ENCODE data around the gene ENSA. TPM values are rescaled to one million over a fixed set of nuclear protein-coding genes. Genes with fewer than 3 reads are reported as not detected.
"Not testable (repeated sequence)": the region's sequence is repeated elsewhere in the genome, so short reads cannot be mapped to it uniquely, and the experiment has no call there.

Gene ENSA
- 100 to 1,000 TPM; 178 to 203 TPM for total RNA-seq

GRCh38 chr1:150629115-150629928 is at the start of gene ENSA:
TSS of gene ENSA (minus strand) at chr1:150629612. CDS start at chr1:150629470, 142 bp downstream.
- ATAC-seq (replicated peaks in 1 of 2) (peak; percentile 89 to 91), DNase-seq (peak; percentile 94 to 97)
- Mint-ChIP-seq H3K4me3 (no peak within 1 kb of the TSS), H3K27me3 (ENCODE audit: low read depth) (no peaks in the 10 kb centered on the region), H3K9me3 (no peaks in the 10 kb centered on the region), H3K36me3 (ENCODE audit: insufficient read depth in 2 of 2) (peaks cover 15 to 22% of the 10 kb centered on the region in 2 donors), H3K27ac (no peak within 1 kb of the TSS), H3K4me1 (ENCODE audit: low read depth) (peaks cover 40% of the 10 kb centered on the region)

GRCh38 chr1:150678988-150679387 is 49.6 kb upstream of the ENSA start:
- Mint-ChIP-seq H3K9me3 (no peaks in the 10 kb centered on the region), H3K27ac (no peak overlapping the region), H3K27me3 (ENCODE audit: low read depth) (no peaks in the 10 kb centered on the region), H3K4me1 (ENCODE audit: low read depth) (peaks cover 10% of the 10 kb centered on the region), H3K4me3 (no peak overlapping the region), H3K36me3 (ENCODE audit: insufficient read depth in 2 of 2) (peaks cover 0 to 2% of the 10 kb centered on the region in 2 donors)
- no peak for DNase-seq
- ATAC-seq (replicated peaks in 1 of 2): no peak

GRCh38 chr1:150674881-150675280 is 45.5 kb upstream of the ENSA start:
- H3K4me1 Mint-ChIP-seq (ENCODE audit: low read depth): peaks cover 7% of the 10 kb centered on the region
- H3K27me3 Mint-ChIP-seq (ENCODE audit: low read depth): no peaks in the 10 kb centered on the region
- H3K9me3 Mint-ChIP-seq: no peaks in the 10 kb centered on the region
- no peak overlapping the region for H3K4me3 Mint-ChIP-seq
- ATAC-seq (replicated peaks in 1 of 2): no peak
- H3K36me3 Mint-ChIP-seq (ENCODE audit: insufficient read depth in 2 of 2): peaks cover 0 to 6% of the 10 kb centered on the region in 2 donors
- H3K27ac Mint-ChIP-seq: no peak overlapping the region
- DNase-seq: no peak

- Mint-ChIP-seq H3K27ac (no peak overlapping the region), H3K9me3 (no peaks in the 10 kb centered on the region), H3K4me3 (no peak overlapping the region), H3K4me1 (ENCODE audit: low read depth) (peaks cover 4% of the 10 kb centered on the region), H3K27me3 (ENCODE audit: low read depth) (no peaks in the 10 kb centered on the region), H3K36me3 (ENCODE audit: insufficient read depth in 2 of 2) (peaks cover 5 to 9% of the 10 kb centered on the region in 2 donors)
- no peak for ATAC-seq (replicated peaks in 1 of 2)
- no peak for DNase-seq
Measured at GRCh38 chr1:150663321-150663720, 33.9 kb upstream of the ENSA start.

GRCh38 chr1:150662811-150663210 is 33.4 kb upstream of the ENSA start:
- ATAC-seq (replicated peaks in 1 of 2) (no peak), DNase-seq (no peak)
- Mint-ChIP-seq H3K27ac (peak overlapping the region; percentile 20), H3K9me3 (no peaks in the 10 kb centered on the region), H3K4me1 (ENCODE audit: low read depth) (peaks cover 4% of the 10 kb centered on the region), H3K27me3 (ENCODE audit: low read depth) (no peaks in the 10 kb centered on the region), H3K4me3 (no peak overlapping the region), H3K36me3 (ENCODE audit: insufficient read depth in 2 of 2) (peaks cover 6 to 9% of the 10 kb centered on the region in 2 donors)

- Mint-ChIP-seq H3K27me3 (ENCODE audit: low read depth) (no peaks in the 10 kb centered on the region), H3K36me3 (ENCODE audit: insufficient read depth in 2 of 2) (peaks cover 6 to 8% of the 10 kb centered on the region in 2 donors), H3K9me3 (no peaks in the 10 kb centered on the region), H3K4me1 (ENCODE audit: low read depth) (no peaks in the 10 kb centered on the region), H3K4me3 (no peak overlapping the region), H3K27ac (no peak overlapping the region)
- DNase-seq (no peak), ATAC-seq (replicated peaks in 1 of 2) (no peak)
Measured at GRCh38 chr1:150661156-150661555, 31.7 kb upstream of the ENSA start.

GRCh38 chr1:150660584-150660983 is 31.2 kb upstream of the ENSA start:
- Mint-ChIP-seq H3K27me3 (ENCODE audit: low read depth) (no peaks in the 10 kb centered on the region), H3K9me3 (no peaks in the 10 kb centered on the region), H3K27ac (no peak overlapping the region), H3K4me3 (no peak overlapping the region), H3K4me1 (ENCODE audit: low read depth) (no peaks in the 10 kb centered on the region), H3K36me3 (ENCODE audit: insufficient read depth in 2 of 2) (peaks cover 6 to 8% of the 10 kb centered on the region in 2 donors)
- ATAC-seq (replicated peaks in 1 of 2) (no peak), DNase-seq (no peak)

- not testable (repeated sequence) for H3K4me1 Mint-ChIP-seq (ENCODE audit: low read depth); DNase-seq; H3K27me3 Mint-ChIP-seq (ENCODE audit: low read depth); H3K27ac Mint-ChIP-seq; H3K4me3 Mint-ChIP-seq; H3K36me3 Mint-ChIP-seq (ENCODE audit: insufficient read depth in 2 of 2); H3K9me3 Mint-ChIP-seq; ATAC-seq (replicated peaks in 1 of 2)
Measured at GRCh38 chr1:150657064-150657463, 27.7 kb upstream of the ENSA start.

- not testable (repeated sequence) for H3K36me3 Mint-ChIP-seq (ENCODE audit: insufficient read depth in 2 of 2); DNase-seq; H3K27ac Mint-ChIP-seq; H3K27me3 Mint-ChIP-seq (ENCODE audit: low read depth); ATAC-seq (replicated peaks in 1 of 2); H3K9me3 Mint-ChIP-seq; H3K4me3 Mint-ChIP-seq; H3K4me1 Mint-ChIP-seq (ENCODE audit: low read depth)
Measured at GRCh38 chr1:150654635-150655034, 25.2 kb upstream of the ENSA start.

- peaks cover 9% of the 10 kb centered on the region for H3K4me1 Mint-ChIP-seq (ENCODE audit: low read depth)
- DNase-seq (no peak), ATAC-seq (replicated peaks in 1 of 2) (no peak)
- H3K27me3 Mint-ChIP-seq (ENCODE audit: low read depth): no peaks in the 10 kb centered on the region
- no peak overlapping the region for H3K27ac Mint-ChIP-seq
- no peak overlapping the region for H3K4me3 Mint-ChIP-seq
- H3K9me3 Mint-ChIP-seq: no peaks in the 10 kb centered on the region
- peaks cover 0 to 6% of the 10 kb centered on the region in 2 donors for H3K36me3 Mint-ChIP-seq (ENCODE audit: insufficient read depth in 2 of 2)
Measured at GRCh38 chr1:150650193-150650592, 20.8 kb upstream of the ENSA start.

GRCh38 chr1:150649441-150650075 is 20.1 kb upstream of the ENSA start:
- H3K4me1 Mint-ChIP-seq (ENCODE audit: low read depth): peaks cover 9% of the 10 kb centered on the region
- ATAC-seq (replicated peaks in 1 of 2) (no peak), DNase-seq (no peak)
- peaks cover 0 to 6% of the 10 kb centered on the region in 2 donors for H3K36me3 Mint-ChIP-seq (ENCODE audit: insufficient read depth in 2 of 2)
- H3K9me3 Mint-ChIP-seq: no peaks in the 10 kb centered on the region
- no peak overlapping the region for H3K27ac Mint-ChIP-seq
- H3K27me3 Mint-ChIP-seq (ENCODE audit: low read depth): no peaks in the 10 kb centered on the region
- no peak overlapping the region for H3K4me3 Mint-ChIP-seq

- ATAC-seq (replicated peaks in 1 of 2) (no peak), DNase-seq (no peak)
- no peaks in the 10 kb centered on the region for H3K4me1 Mint-ChIP-seq (ENCODE audit: low read depth)
- no peaks in the 10 kb centered on the region for H3K9me3 Mint-ChIP-seq
- no peak overlapping the region for H3K27ac Mint-ChIP-seq
- H3K36me3 Mint-ChIP-seq (ENCODE audit: insufficient read depth in 2 of 2): peaks cover 0 to 2% of the 10 kb centered on the region in 2 donors
- no peak overlapping the region for H3K4me3 Mint-ChIP-seq
- no peaks in the 10 kb centered on the region for H3K27me3 Mint-ChIP-seq (ENCODE audit: low read depth)
Measured at GRCh38 chr1:150642296-150642695, 12.9 kb upstream of the ENSA start.

- H3K36me3 Mint-ChIP-seq (ENCODE audit: insufficient read depth in 2 of 2); DNase-seq; H3K9me3 Mint-ChIP-seq; ATAC-seq (replicated peaks in 1 of 2); H3K27me3 Mint-ChIP-seq (ENCODE audit: low read depth); H3K4me1 Mint-ChIP-seq (ENCODE audit: low read depth); H3K4me3 Mint-ChIP-seq: not testable (repeated sequence)
- peak overlapping the region; percentile 4 for H3K27ac Mint-ChIP-seq
Measured at GRCh38 chr1:150641126-150641815, 11.9 kb upstream of the ENSA start.
